Spleen (tissue), 11 donors: Measurements from ENCODE around the gene TBKBP1. TPM values are rescaled to one million over a fixed set of nuclear protein-coding genes. Genes with fewer than 3 reads are reported as not detected.
A peak's percentile ranks its signal among the peaks of the same experiment; 100 is the strongest.

ENCODE experiments used
- DNase-seq: peaks from one replicate; pipeline ENCODE4 v3.0.0-alpha.2; 2020
- H3K27ac ChIP-seq, 8 donors: fragments of 200-600 bp; sonication (generic) in 7 of 8; 1 replicate in 4 of 8; 2 replicates in 4 of 8; pipeline versions ENCODE4 v1.5.0 to v1.8.0; 2016 to 2021; ENCODE audit warnings: inconsistent platforms in 4 of 8, mild to moderate bottlenecking in 4 of 8, moderate library complexity in 1 of 8
- H3K27me3 ChIP-seq, 7 donors: fragments of 200-600 bp; sonication (generic) in 6 of 7; replicated peaks in 1 of 7; 1 replicate in 4 of 7; 2 replicates in 3 of 7; pipeline versions ENCODE4 v1.5.0 to v1.8.0; 2016 to 2021; ENCODE audit warnings: inconsistent platforms in 3 of 7, mild to moderate bottlenecking in 1 of 7
- H3K36me3 ChIP-seq, 6 donors: fragments of 200-600 bp; sonication (generic) in 5 of 6; 1 replicate in 4 of 6; 2 replicates in 2 of 6; pipeline versions ENCODE4 v1.5.0 to v1.8.0; 2016 to 2021; ENCODE audit warnings: inconsistent platforms in 2 of 6
- H3K4me1 ChIP-seq, 6 donors: fragments of 200-600 bp; sonication (generic) in 5 of 6; 1 replicate in 3 of 6; 2 replicates in 3 of 6; pipeline versions ENCODE4 v1.5.0 to v1.8.0; 2016 to 2021; ENCODE audit warnings: inconsistent platforms in 3 of 6
- H3K4me3 ChIP-seq, 8 donors: fragments of 200-600 bp; sonication (generic) in 7 of 8; 1 replicate in 4 of 8; 2 replicates in 4 of 8; pipeline versions ENCODE4 v1.5.0 to v1.8.0; 2016 to 2021; ENCODE audit warnings: inconsistent platforms in 4 of 8, mild to moderate bottlenecking in 4 of 8, moderate library complexity in 2 of 8
- H3K9me3 ChIP-seq, 8 donors: fragments of 200-600 bp; sonication (generic) in 7 of 8; 1 replicate in 4 of 8; 2 replicates in 4 of 8; pipeline versions ENCODE4 v1.5.0 to v1.8.0; 2016 to 2021; ENCODE audit warnings: inconsistent platforms in 4 of 8
- CTCF ChIP-seq, 11 experiments: fragments of 200-600 bp in 7 of 11; fragments of 450-650 bp in 4 of 11; sonication (generic) in 4 of 11; IDR thresholded peaks in 8 of 11; conservative IDR thresholded peaks in 3 of 11; 1 replicate in 7 of 11; 2 replicates in 4 of 11; pipeline versions ENCODE4 v1.4.0 to v1.8.0; 2016 to 2021; ENCODE audit warnings: antibody characterized with exemption in 11 of 11, inconsistent platforms in 4 of 11, mild to moderate bottlenecking in 1 of 11
- POLR2A ChIP-seq, 3 donors: fragments of 450-650 bp; IDR thresholded peaks; one replicate each; pipeline ENCODE4 v1.5.1; 2017; ENCODE audit warnings: antibody characterized with exemption in 3 of 3, mild to moderate bottlenecking in 1 of 3
- POLR2AphosphoS5 ChIP-seq, 3 donors: sonication (generic); formaldehyde crosslinking; IDR thresholded peaks; one replicate each; pipeline ENCODE4 v1.5.1; 2017; ENCODE audit warnings: antibody characterized with exemption in 3 of 3
- WGBS, 5 donors: extraction: QIAGEN DNeasy Blood & Tissue Kit in 3 of 5; methylation state at CpG; one replicate each; pipeline versions ENCODE4 v1.1.5 to v1.1.7; 2013 to 2018; 5-methylcytosine and 5-hydroxymethylcytosine counted together
- intact Hi-C: fragments of 100-400 bp; cut with DNase I; formaldehyde crosslinking; loops from one replicate; pipeline ENCODE4 v1.15.0; 2023; ENCODE audit warnings: low total_unique reads
- polyA plus RNA-seq, 3 donors: library from polyadenylated mRNA; stranded (reverse); fragments of 200-250 nt; gene quantifications; one replicate each; pipeline ENCODE4 v1.2.1, GENCODE V29; 2013
- total RNA-seq, 7 donors: library from RNA; depleted of rRNA in 3 of 7; stranded (reverse); fragments of >200 nt in 3 of 7; fragmentation: NEBNext Ultra II Directional in 4 of 7; extraction: Animal tissue kit (Norgen Biotek cat#: 25700) in 4 of 7; gene quantifications; one replicate each; pipeline versions ENCODE4 v1.1.0 to v1.2.1, GENCODE V29; 2016 to 2021
- donor health status: healthy with polysubstance abuse.
- donor health status: DM: no; HTN: no; CAD: no; lungs with moderate emphysema.
- donor health status: DM: no; HTN: no; CAD: no.
- donor health status: Bipolar disorder and iron deficiency.
- donor health status: healthy.
- donor health status: DM: no; HTN: no; CAD: no.
- donor health status: DM: yes; HTN: yes; CAD: no.

TBKBP1 gene
- total and polyA plus RNA-seq, 10 donors, result 3.8 to 28.0 (median 16.9) TPM

GRCh38 chr17:47741109-47741792, 47.3 kb downstream of the TBKBP1 start:
- Histone ChIP-seq H3K4me3 (peak overlapping the region in 1 of 8 donors; percentile 40), H3K36me3 (peaks cover 0 to 19% (median 0%) of the 10 kb centered on the region in 6 donors), H3K27me3 (peaks cover 0 to 40% (median 0%) of the 10 kb centered on the region in 7 donors), H3K27ac (peak overlapping the region in 4 of 8 donors; percentile 13 to 71 (median 21)), H3K9me3 (no peaks in the 10 kb centered on the region), H3K4me1 (peaks cover 0 to 53% (median 18%) of the 10 kb centered on the region in 6 donors)
- TF ChIP-seq CTCF (IDR thresholded peaks at IDR 0.05 in 8 of 11, conservative IDR thresholded peaks at IDR 0.05 in 3 of 11), result no peak
- TF ChIP-seq POLR2A (IDR thresholded peaks at IDR 0.05), result no peak
- TF ChIP-seq POLR2AphosphoS5 (IDR thresholded peaks at IDR 0.05), result no peak
- 69 to 77% (median 74%) methylated on average over 11 of the region's 11 CpGs for WGBS, 5 donors
- no peak for DNase-seq
- intact Hi-C loops, result no loop called here

- Histone ChIP-seq H3K27me3 (peaks cover 0 to 40% (median 0%) of the 10 kb centered on the region in 7 donors), H3K4me3 (peak overlapping the region in 1 of 8 donors; percentile 40), H3K4me1 (peaks cover 0 to 48% (median 18%) of the 10 kb centered on the region in 6 donors), H3K36me3 (peaks cover 0 to 19% (median 0%) of the 10 kb centered on the region in 6 donors), H3K9me3 (no peaks in the 10 kb centered on the region), H3K27ac (peak overlapping the region in 3 of 8 donors; percentile 16 to 71 (median 21))
- DNase-seq, result no peak
- TF ChIP-seq POLR2A (IDR thresholded peaks at IDR 0.05) (no peak), POLR2AphosphoS5 (IDR thresholded peaks at IDR 0.05) (no peak), CTCF (IDR thresholded peaks at IDR 0.05 in 8 of 11, conservative IDR thresholded peaks at IDR 0.05 in 3 of 11) (no peak)
- intact Hi-C loops, result no loop called here
- 72 to 83% (median 81%) methylated on average over 9 of the region's 9 CpGs for WGBS, 5 donors
Measured at GRCh38 chr17:47741793-47742145, 47.8 kb downstream of the TBKBP1 start.

DNA sequence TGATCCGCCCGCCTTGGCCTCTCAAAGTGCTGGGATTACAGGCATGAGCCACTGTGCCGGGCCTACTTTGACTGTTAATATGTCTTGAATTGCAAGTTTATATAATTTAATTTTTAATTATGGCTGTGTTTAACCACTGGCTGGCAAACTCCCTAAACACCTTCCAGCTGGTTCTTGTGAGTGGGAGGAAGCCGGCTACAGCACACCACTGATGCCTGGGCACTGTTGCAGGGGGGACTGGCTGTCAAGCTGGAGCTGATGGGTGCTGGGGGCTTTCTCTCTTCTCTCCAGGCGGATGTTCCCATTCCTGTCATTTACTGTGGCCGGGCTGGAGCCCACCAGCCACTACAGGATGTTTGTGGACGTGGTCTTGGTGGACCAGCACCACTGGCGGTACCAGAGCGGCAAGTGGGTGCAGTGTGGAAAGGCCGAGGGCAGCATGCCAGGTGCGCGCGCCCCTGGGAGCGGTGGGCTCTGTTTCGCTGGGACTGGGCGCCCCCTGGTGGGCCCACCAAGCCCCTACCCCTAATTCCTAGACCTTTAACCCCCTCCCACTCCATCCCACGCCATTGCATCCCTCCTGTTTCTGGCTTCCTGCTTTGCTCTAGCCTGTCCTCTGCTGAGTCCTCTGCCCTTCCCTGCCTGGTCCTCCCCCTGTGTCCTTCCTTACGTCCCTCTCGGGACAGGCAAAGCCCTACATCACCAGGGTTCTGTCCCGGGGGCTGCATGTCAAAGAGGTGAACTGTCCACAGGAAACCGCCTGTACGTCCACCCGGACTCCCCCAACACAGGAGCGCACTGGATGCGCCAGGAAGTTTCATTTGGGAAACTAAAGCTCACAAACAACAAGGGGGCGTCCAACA, 48.6 kb downstream of the TBKBP1 start:
- H3K36me3 ChIP-seq, result peaks cover 0 to 19% (median 0%) of the 10 kb centered on the region in 6 donors
- H3K9me3 ChIP-seq, result no peaks in the 10 kb centered on the region
- intact Hi-C loops, result no loop called here
- peak overlapping the region in 1 of 8 donors; percentile 40 for H3K4me3 ChIP-seq
- TF ChIP-seq POLR2A (IDR thresholded peaks at IDR 0.05) (no peak), POLR2AphosphoS5 (IDR thresholded peaks at IDR 0.05) (peak in 1 of 3 donors; percentile 50), CTCF (IDR thresholded peaks at IDR 0.05 in 8 of 11, conservative IDR thresholded peaks at IDR 0.05 in 3 of 11) (peak in 10 of 11 experiments; percentile 6 to 69 (median 47))
- peak; percentile 81 for DNase-seq
- H3K27ac ChIP-seq, result peak overlapping the region in 2 of 8 donors; percentile 21 to 71
- peaks cover 0 to 40% (median 0%) of the 10 kb centered on the region in 7 donors for H3K27me3 ChIP-seq
- H3K4me1 ChIP-seq, result peaks cover 0 to 41% (median 18%) of the 10 kb centered on the region in 6 donors
- WGBS, 5 donors, result 34 to 38% (median 36%) methylated on average over 17 to 26 of the region's 26 CpGs
